GM23248 (cell line): ENCODE results near the gene KCTD2.

ENCODE experiments used
- EZH2 ChIP-seq: fragments of 200-600 bp; sonication (generic); IDR thresholded peaks from 2 replicates; pipeline ENCODE4 v1.6.1; 2018; ENCODE audit warnings: antibody characterized with exemption, mild to moderate bottlenecking; ENCODE audit not compliant: insufficient read depth, poor library complexity, severe bottlenecking
- EZH2phosphoT487 ChIP-seq: fragments of 200-600 bp; sonication (generic); IDR thresholded peaks from 2 replicates; pipeline ENCODE4 v1.6.1; 2018; ENCODE audit warnings: antibody characterized with exemption, moderate library complexity, mild to moderate bottlenecking, low read depth; ENCODE audit not compliant: insufficient read depth

DNA sequence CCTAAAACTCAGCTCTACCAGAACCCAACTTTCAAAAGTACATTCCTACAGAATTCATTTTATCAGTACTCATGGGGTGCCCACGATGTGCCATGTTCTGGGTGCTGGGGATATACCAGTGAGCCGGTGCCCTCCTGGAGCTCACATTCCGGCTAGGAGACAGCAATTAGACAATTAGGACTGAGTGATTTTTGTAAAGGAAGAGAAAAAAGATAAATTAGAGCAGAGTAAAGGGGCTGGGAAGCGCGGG, 35.0 kb upstream of the KCTD2 start:
- no peak for TF ChIP-seq EZH2
- no peak for TF ChIP-seq EZH2phosphoT487
